ENCODE results near the gene DNAAF3.

- TF ChIP-seq ZBTB33 (IDR thresholded peaks at IDR 0.05; ENCODE audit: borderline replicate concordance, low read depth) (no peak), CTCF (IDR thresholded peaks at IDR 0.05) (no peak), NRF1 (IDR thresholded peaks at IDR 0.05; ENCODE audit: low read depth, low read length) (no peak), REST (IDR thresholded peaks at IDR 0.05; ENCODE audit: low read depth, low read length) (no peak), USF1 (IDR thresholded peaks at IDR 0.05; ENCODE audit: borderline replicate concordance, low read depth) (no peak), NFIC (IDR thresholded peaks at IDR 0.05; ENCODE audit: borderline replicate concordance) (no peak), GABPA (IDR thresholded peaks at IDR 0.05; ENCODE audit: low read depth) (no peak), JUND (IDR thresholded peaks at IDR 0.05) (no peak), POLR2AphosphoS5 (IDR thresholded peaks at IDR 0.05; ENCODE audit: low read depth, low read length) (no peak)
These were observed 5.4 kb downstream of the DNAAF3 start for GRCh38 chr19:55160986-55161365.
